GM18519 (cell line): ENCODE measurements around the gene PANX3.
"Not testable (repeated sequence)": the region's sequence is repeated elsewhere in the genome, so short reads cannot be mapped to it uniquely, and the experiment has no call there.

Experiments used
- ATAC-seq: cut with Tn5 transposase; IDR thresholded peaks from one replicate; pipeline ENCODE4 v1.9.1; 2021; ENCODE audit warnings: mild to moderate bottlenecking, moderate library complexity; ENCODE audit not compliant: unreplicated experiment, low FRiP score

The PANX3 gene

GRCh38 chr11:124611064-124611463, at the start of gene PANX3:
Gene PANX3 (plus strand): TSS chr11:124611428. CDS start chr11:124611557, 129 bp downstream.
- ATAC-seq = no peak

GRCh38 chr11:124569697-124570096, 41.5 kb upstream of the PANX3 start, which contains the start of gene OR8A1:
Gene OR8A1 (plus strand): TSS chr11:124569997. CDS start chr11:124570120, 123 bp downstream.
- no peak for ATAC-seq

GRCh38 chr11:124570160-124570559, 41.1 kb upstream of the PANX3 start:
- no peak for ATAC-seq

- ATAC-seq = no peak
Measured at GRCh38 chr11:124577716-124578427, 33.4 kb upstream of the PANX3 start.

- no peak for ATAC-seq
Measured at GRCh38 chr11:124578761-124579160, 32.5 kb upstream of the PANX3 start.

GRCh38 chr11:124581817-124582216, 29.4 kb upstream of the PANX3 start:
- ATAC-seq = no peak

- ATAC-seq = no peak
Measured at GRCh38 chr11:124582565-124582964, 28.7 kb upstream of the PANX3 start.

GRCh38 chr11:124583781-124584180, 27.4 kb upstream of the PANX3 start:
- no peak for ATAC-seq

GRCh38 chr11:124584681-124585372, 26.4 kb upstream of the PANX3 start:
- no peak for ATAC-seq

GRCh38 chr11:124586238-124586860, 24.9 kb upstream of the PANX3 start:
- no peak for ATAC-seq

- no peak for ATAC-seq
Measured at GRCh38 chr11:124591430-124591829, 19.8 kb upstream of the PANX3 start.

- ATAC-seq = no peak
Measured at GRCh38 chr11:124592627-124593026, 18.6 kb upstream of the PANX3 start.

GRCh38 chr11:124595302-124595701, 15.9 kb upstream of the PANX3 start:
- ATAC-seq = no peak

GRCh38 chr11:124597626-124598025, 13.6 kb upstream of the PANX3 start:
- no peak for ATAC-seq

GRCh38 chr11:124600621-124601320, 10.5 kb upstream of the PANX3 start:
- ATAC-seq = no peak

- no peak for ATAC-seq
Measured at GRCh38 chr11:124602193-124602592, 9.0 kb upstream of the PANX3 start.

- not testable (repeated sequence) for ATAC-seq
Measured at GRCh38 chr11:124602723-124603122, 8.5 kb upstream of the PANX3 start.

GRCh38 chr11:124605719-124606118, 5.5 kb upstream of the PANX3 start:
- ATAC-seq = no peak

- ATAC-seq = no peak
Measured at GRCh38 chr11:124608147-124608546, 3.1 kb upstream of the PANX3 start.

GRCh38 chr11:124610295-124610694, 933 bp upstream of the PANX3 start:
- ATAC-seq = no peak

GRCh38 chr11:124612045-124612444, 817 bp downstream of the PANX3 start:
- peak; percentile 80 for ATAC-seq
